ENCODE results near the gene OR52D1. TPM values are rescaled to one million over a fixed set of nuclear protein-coding genes. Genes with fewer than 3 reads are reported as not detected.

The OR52D1 gene
- total and polyA plus RNA-seq, 9 of the 15 experiments (the other 6 are each of a cell fraction or from before 2014, with no cell fraction given), result 0.14 to 1.3 (median 0.97) TPM; not detected in 6

DNA sequence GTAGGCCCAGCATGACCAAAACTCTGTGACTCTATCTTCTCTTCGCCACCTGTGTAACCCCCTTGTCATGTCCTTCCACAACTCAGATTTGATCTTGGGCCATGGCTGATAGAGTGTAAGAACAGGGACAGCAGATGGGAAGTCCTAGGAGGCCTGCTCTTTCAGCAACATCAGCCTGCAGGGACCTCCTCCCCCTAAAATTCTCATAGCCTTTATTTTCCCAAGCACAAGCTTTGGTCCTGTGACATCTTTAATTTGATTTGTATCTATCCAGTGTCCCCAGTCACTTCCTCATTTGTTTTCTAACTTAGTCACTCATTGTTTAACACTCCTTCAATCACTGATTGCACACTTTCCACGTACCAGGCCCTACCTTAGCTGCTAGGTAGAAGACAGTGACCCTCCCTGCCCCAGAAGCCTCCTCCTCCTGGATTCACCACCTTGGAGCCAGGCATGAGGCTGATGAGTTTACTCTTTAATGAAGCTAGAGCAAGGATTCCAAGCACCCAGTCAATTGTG is 16.0 kb downstream of the OR52D1 start (continued):
- TF ChIP-seq, protein P1, sequence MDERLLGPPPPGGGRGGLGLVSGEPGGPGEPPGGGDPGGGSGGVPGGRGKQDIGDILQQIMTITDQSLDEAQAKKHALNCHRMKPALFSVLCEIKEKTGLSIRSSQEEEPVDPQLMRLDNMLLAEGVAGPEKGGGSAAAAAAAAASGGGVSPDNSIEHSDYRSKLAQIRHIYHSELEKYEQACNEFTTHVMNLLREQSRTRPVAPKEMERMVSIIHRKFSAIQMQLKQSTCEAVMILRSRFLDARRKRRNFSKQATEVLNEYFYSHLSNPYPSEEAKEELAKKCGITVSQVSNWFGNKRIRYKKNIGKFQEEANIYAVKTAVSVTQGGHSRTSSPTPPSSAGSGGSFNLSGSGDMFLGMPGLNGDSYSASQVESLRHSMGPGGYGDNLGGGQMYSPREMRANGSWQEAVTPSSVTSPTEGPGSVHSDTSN (CRISPR knock-in tag; IDR thresholded peaks at IDR 0.05; ENCODE audit: low read depth), result no peak
- TF ChIP-seq, protein P1 (tag; conservative IDR thresholded peaks at IDR 0.05; ENCODE audit: low read depth), result no peak
- TF ChIP-seq GTF2F1 (IDR thresholded peaks at IDR 0.05; ENCODE audit: low read depth, low read length) (no peak), ATF7 (IDR thresholded peaks at IDR 0.05) (peak; percentile 46; the same call in 1 of the 2 replicates), MEF2D (tag; conservative IDR thresholded peaks at IDR 0.05; ENCODE audit: low read depth) (no peak), SREBF2 (CRISPR knock-in tag; IDR thresholded peaks at IDR 0.05) (no peak), ZNF707 (CRISPR knock-in tag; conservative IDR thresholded peaks at IDR 0.05) (no peak), ZEB2 (IDR thresholded peaks at IDR 0.05) (0 out of 2 replicates have a peak, but pooled peaks have one; percentile 43), ZNF175 (CRISPR knock-in tag; IDR thresholded peaks at IDR 0.05; ENCODE audit: low read depth) (no peak), EGR1 (conservative IDR thresholded peaks at IDR 0.05) (no peak), FIP1L1 (IDR thresholded peaks at IDR 0.05; ENCODE audit: low read depth, low read length, poor library complexity, severe bottlenecking) (no peak), KDM1A (IDR thresholded peaks at IDR 0.05) (peak; percentile 9 to 37; a peak in 2 of 4 replicates), ZBTB8A (IDR thresholded peaks at IDR 0.05; ENCODE audit: partially characterized antibody) (no peak), CC2D1A (IDR thresholded peaks at IDR 0.05) (no peak), HNRNPL (IDR thresholded peaks at IDR 0.05; ENCODE audit: low read depth, low read length) (no peak), ZNF41 (CRISPR knock-in tag; conservative IDR thresholded peaks at IDR 0.05) (no peak), STAT5A (IDR thresholded peaks at IDR 0.05; ENCODE audit: borderline replicate concordance, low read length) (peak; percentile 53; the same call in 1 of the 2 replicates), MTA3 (IDR thresholded peaks at IDR 0.05; ENCODE audit: borderline replicate concordance) (0 out of 2 replicates have a peak, but pooled peaks have one; percentile 36), ZSCAN32 (CRISPR knock-in tag; IDR thresholded peaks at IDR 0.05) (no peak), ZBTB7A (IDR thresholded peaks at IDR 0.05; ENCODE audit: borderline replicate concordance, control insufficient read depth, low read depth, low read length) (no peak), KLF16 (IDR thresholded peaks at IDR 0.05) (no peak), PHTF2 (CRISPR knock-in tag; IDR thresholded peaks at IDR 0.05) (no peak), ZFP30 (CRISPR knock-in tag; IDR thresholded peaks at IDR 0.05; ENCODE audit: borderline replicate concordance) (no peak), ZKSCAN1 (IDR thresholded peaks at IDR 0.05; ENCODE audit: low read depth, low read length) (no peak)
- TF ChIP-seq, protein P2, sequence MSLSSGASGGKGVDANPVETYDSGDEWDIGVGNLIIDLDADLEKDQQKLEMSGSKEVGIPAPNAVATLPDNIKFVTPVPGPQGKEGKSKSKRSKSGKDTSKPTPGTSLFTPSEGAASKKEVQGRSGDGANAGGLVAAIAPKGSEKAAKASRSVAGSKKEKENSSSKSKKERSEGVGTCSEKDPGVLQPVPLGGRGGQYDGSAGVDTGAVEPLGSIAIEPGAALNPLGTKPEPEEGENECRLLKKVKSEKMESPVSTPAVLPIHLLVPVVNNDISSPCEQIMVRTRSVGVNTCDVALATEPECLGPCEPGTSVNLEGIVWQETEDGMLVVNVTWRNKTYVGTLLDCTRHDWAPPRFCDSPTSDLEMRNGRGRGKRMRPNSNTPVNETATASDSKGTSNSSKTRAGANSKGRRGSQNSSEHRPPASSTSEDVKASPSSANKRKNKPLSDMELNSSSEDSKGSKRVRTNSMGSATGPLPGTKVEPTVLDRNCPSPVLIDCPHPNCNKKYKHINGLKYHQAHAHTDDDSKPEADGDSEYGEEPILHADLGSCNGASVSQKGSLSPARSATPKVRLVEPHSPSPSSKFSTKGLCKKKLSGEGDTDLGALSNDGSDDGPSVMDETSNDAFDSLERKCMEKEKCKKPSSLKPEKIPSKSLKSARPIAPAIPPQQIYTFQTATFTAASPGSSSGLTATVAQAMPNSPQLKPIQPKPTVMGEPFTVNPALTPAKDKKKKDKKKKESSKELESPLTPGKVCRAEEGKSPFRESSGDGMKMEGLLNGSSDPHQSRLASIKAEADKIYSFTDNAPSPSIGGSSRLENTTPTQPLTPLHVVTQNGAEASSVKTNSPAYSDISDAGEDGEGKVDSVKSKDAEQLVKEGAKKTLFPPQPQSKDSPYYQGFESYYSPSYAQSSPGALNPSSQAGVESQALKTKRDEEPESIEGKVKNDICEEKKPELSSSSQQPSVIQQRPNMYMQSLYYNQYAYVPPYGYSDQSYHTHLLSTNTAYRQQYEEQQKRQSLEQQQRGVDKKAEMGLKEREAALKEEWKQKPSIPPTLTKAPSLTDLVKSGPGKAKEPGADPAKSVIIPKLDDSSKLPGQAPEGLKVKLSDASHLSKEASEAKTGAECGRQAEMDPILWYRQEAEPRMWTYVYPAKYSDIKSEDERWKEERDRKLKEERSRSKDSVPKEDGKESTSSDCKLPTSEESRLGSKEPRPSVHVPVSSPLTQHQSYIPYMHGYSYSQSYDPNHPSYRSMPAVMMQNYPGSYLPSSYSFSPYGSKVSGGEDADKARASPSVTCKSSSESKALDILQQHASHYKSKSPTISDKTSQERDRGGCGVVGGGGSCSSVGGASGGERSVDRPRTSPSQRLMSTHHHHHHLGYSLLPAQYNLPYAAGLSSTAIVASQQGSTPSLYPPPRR (CRISPR knock-in tag; IDR thresholded peaks at IDR 0.05; ENCODE audit: borderline replicate concordance), result no peak

Measured in K562 (cell line).